ENCODE results near the gene TULP4.
"Not testable (repeated sequence)": the region's sequence is repeated elsewhere in the genome, so short reads cannot be mapped to it uniquely, and the experiment has no call there.

Gene TULP4

GRCh38 chr6:158431560-158431959, 119.3 kb downstream of the TULP4 start:
- no peak for DNase-seq

- DNase-seq: no peak
Measured at GRCh38 chr6:158437571-158437970, 125.3 kb downstream of the TULP4 start.

GRCh38 chr6:158438226-158438625, 126.0 kb downstream of the TULP4 start:
- DNase-seq: no peak

GRCh38 chr6:158439255-158439654, 127.0 kb downstream of the TULP4 start:
- no peak for DNase-seq

- DNase-seq: no peak
Measured at GRCh38 chr6:158441716-158442215, 129.5 kb downstream of the TULP4 start.

GRCh38 chr6:158442306-158442705, 130.0 kb downstream of the TULP4 start:
- no peak for DNase-seq

- no peak for DNase-seq
Measured at GRCh38 chr6:158445426-158446085, 133.3 kb downstream of the TULP4 start.

GRCh38 chr6:158448856-158449255, 136.6 kb downstream of the TULP4 start:
- DNase-seq: no peak

- no peak for DNase-seq
Measured at GRCh38 chr6:158452191-158452590, 139.9 kb downstream of the TULP4 start.

GRCh38 chr6:158457131-158457530, 144.9 kb downstream of the TULP4 start:
- no peak for DNase-seq

- DNase-seq: peak; percentile 19
Measured at GRCh38 chr6:158457616-158458278, 145.5 kb downstream of the TULP4 start.

GRCh38 chr6:158459726-158460125, 147.5 kb downstream of the TULP4 start:
- no peak for DNase-seq

GRCh38 chr6:158460602-158461169, 148.4 kb downstream of the TULP4 start:
- no peak for DNase-seq

GRCh38 chr6:158461954-158462353, 149.7 kb downstream of the TULP4 start:
- DNase-seq: no peak

- DNase-seq: no peak
Measured at GRCh38 chr6:158464483-158464882, 152.2 kb downstream of the TULP4 start.

- no peak for DNase-seq
Measured at GRCh38 chr6:158465257-158465656, 153.0 kb downstream of the TULP4 start.

GRCh38 chr6:158465747-158466146, 153.5 kb downstream of the TULP4 start:
- DNase-seq: no peak

- no peak for DNase-seq
Measured at GRCh38 chr6:158467923-158468322, 155.7 kb downstream of the TULP4 start.

- peak; percentile 30 for DNase-seq
Measured at GRCh38 chr6:158468666-158469065, 156.4 kb downstream of the TULP4 start.

GRCh38 chr6:158470023-158470422, 157.8 kb downstream of the TULP4 start:
- DNase-seq: not testable (repeated sequence)

GRCh38 chr6:158471339-158471738, 159.1 kb downstream of the TULP4 start:
- no peak for DNase-seq

GRCh38 chr6:158472447-158472846, 160.2 kb downstream of the TULP4 start:
- DNase-seq: no peak

GRCh38 chr6:158474961-158475343, 162.7 kb downstream of the TULP4 start:
- DNase-seq: no peak

All from hematopoietic multipotent progenitor cell treated with erythropoietin and hydrocortisone succinate and interleukin-3 and kit ligand, for 8 days (in vitro differentiated cells).